ENCODE measurements around the gene NHERF2.
A peak's percentile ranks its signal among the peaks of the same experiment; 100 is the strongest.

The NHERF2 gene

GRCh38 chr16:2042986-2043666 lies 16.4 kb downstream of the NHERF2 start:
- no peak for DNase-seq

GRCh38 chr16:2043667-2044451 lies 17.2 kb downstream of the NHERF2 start:
- DNase-seq, result peak; percentile 69

- no peak for DNase-seq
Observed at GRCh38 chr16:2044541-2044940, 17.8 kb downstream of the NHERF2 start.

GRCh38 chr16:2045965-2046892 lies 19.5 kb downstream of the NHERF2 start:
- DNase-seq, result no peak

- DNase-seq, result no peak
Observed at GRCh38 chr16:2046893-2047329, 20.2 kb downstream of the NHERF2 start.

- peak; percentile 87 for DNase-seq
Observed at GRCh38 chr16:2047330-2048115, 20.8 kb downstream of the NHERF2 start, which contains the start of the genes NTHL1 and TSC2. Gene NTHL1, minus strand, starts transcription at chr16:2047834. Its CDS starts 11 bp downstream, at chr16:2047823. Gene TSC2, plus strand, starts transcription at chr16:2047985. Its CDS starts 631 bp downstream, at chr16:2048616.

GRCh38 chr16:2048116-2048543 lies 21.4 kb downstream of the NHERF2 start:
- DNase-seq, result no peak

- no peak for DNase-seq
Observed at GRCh38 chr16:2053211-2053610, 26.5 kb downstream of the NHERF2 start.

- no peak for DNase-seq
Observed at GRCh38 chr16:2053897-2054296, 27.2 kb downstream of the NHERF2 start.

- DNase-seq, result no peak
Observed at GRCh38 chr16:2054543-2055245, 28.0 kb downstream of the NHERF2 start.

GRCh38 chr16:2056077-2056476 lies 29.4 kb downstream of the NHERF2 start:
- no peak for DNase-seq

- DNase-seq, result no peak
Observed at GRCh38 chr16:2056681-2057407, 30.1 kb downstream of the NHERF2 start.

- no peak for DNase-seq
Observed at GRCh38 chr16:2057438-2057837, 30.7 kb downstream of the NHERF2 start.

GRCh38 chr16:2058420-2058819 lies 31.7 kb downstream of the NHERF2 start:
- no peak for DNase-seq

- DNase-seq, result no peak
Observed at GRCh38 chr16:2058872-2059271, 32.2 kb downstream of the NHERF2 start.

- DNase-seq, result no peak
Observed at GRCh38 chr16:2060346-2060745, 33.6 kb downstream of the NHERF2 start.

- DNase-seq, result no peak
Observed at GRCh38 chr16:2061023-2061422, 34.3 kb downstream of the NHERF2 start.

- no peak for DNase-seq
Observed at GRCh38 chr16:2061526-2061925, 34.8 kb downstream of the NHERF2 start.

- no peak for DNase-seq
Observed at GRCh38 chr16:2062801-2063200, 36.1 kb downstream of the NHERF2 start.

GRCh38 chr16:2063861-2064260 lies 37.2 kb downstream of the NHERF2 start:
- no peak for DNase-seq
